Measurements from ENCODE around the gene INSIG2. TPM values are rescaled to one million over a fixed set of nuclear protein-coding genes. Genes with fewer than 3 reads are reported as not detected.

Gene INSIG2
- total RNA-seq, 6 donors from 2014 or later: 10.5 to 33.2 (median 23.5) TPM

DNA sequence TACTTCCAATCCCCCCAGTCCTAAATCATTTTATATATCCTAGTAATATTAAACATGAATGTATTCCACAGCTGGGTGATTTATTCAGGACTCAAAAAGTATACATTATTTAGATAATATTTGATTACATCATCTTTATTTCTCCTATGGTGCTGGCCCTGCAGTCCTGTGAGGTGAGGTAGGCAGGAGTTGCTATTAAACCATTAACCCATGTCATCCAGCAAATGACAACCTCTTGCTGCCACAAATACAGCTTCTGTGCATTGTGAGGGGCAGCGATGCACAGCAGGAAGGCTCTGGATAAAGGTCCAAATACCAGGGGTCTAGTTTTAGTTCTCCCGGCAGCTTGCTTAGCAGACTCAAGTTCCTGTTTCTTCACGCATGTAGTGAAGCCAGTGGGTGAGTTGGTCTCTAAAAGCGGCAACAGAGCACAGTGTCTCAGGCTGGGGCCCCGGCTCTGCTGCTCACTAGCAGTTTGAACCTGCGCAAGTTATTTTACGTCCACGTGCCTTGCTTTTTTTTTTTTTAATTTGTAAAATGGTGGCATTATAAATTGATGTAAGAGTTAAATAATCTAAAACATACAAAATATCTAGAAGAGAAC is 36.1 kb downstream of the INSIG2 start:
- no peaks in the 10 kb centered on the region for H3K36me3 ChIP-seq
- 64 to 68% methylated on average over 8 of the region's 8 CpGs for WGBS, 2 donors
- no peaks in the 10 kb centered on the region for H3K27me3 ChIP-seq
- no peak overlapping the region for H3K27ac ChIP-seq
- H3K4me1 ChIP-seq: peaks cover 25 to 43% (median 36%) of the 10 kb centered on the region in 4 donors
- DNase-seq (no peak), ATAC-seq (ENCODE audit: low FRiP score in 2 of 2) (no peak)
- H3K9me3 ChIP-seq: no peaks in the 10 kb centered on the region
- H3K4me3 ChIP-seq: no peak overlapping the region
- TF ChIP-seq POLR2AphosphoS5 (IDR thresholded peaks at IDR 0.05) (no peak), POLR2A (IDR thresholded peaks at IDR 0.05) (no peak), EP300 (IDR thresholded peaks at IDR 0.05) (no peak)
- TF ChIP-seq, protein P1, sequence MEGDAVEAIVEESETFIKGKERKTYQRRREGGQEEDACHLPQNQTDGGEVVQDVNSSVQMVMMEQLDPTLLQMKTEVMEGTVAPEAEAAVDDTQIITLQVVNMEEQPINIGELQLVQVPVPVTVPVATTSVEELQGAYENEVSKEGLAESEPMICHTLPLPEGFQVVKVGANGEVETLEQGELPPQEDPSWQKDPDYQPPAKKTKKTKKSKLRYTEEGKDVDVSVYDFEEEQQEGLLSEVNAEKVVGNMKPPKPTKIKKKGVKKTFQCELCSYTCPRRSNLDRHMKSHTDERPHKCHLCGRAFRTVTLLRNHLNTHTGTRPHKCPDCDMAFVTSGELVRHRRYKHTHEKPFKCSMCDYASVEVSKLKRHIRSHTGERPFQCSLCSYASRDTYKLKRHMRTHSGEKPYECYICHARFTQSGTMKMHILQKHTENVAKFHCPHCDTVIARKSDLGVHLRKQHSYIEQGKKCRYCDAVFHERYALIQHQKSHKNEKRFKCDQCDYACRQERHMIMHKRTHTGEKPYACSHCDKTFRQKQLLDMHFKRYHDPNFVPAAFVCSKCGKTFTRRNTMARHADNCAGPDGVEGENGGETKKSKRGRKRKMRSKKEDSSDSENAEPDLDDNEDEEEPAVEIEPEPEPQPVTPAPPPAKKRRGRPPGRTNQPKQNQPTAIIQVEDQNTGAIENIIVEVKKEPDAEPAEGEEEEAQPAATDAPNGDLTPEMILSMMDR (IDR thresholded peaks at IDR 0.05): no peak

DNA sequence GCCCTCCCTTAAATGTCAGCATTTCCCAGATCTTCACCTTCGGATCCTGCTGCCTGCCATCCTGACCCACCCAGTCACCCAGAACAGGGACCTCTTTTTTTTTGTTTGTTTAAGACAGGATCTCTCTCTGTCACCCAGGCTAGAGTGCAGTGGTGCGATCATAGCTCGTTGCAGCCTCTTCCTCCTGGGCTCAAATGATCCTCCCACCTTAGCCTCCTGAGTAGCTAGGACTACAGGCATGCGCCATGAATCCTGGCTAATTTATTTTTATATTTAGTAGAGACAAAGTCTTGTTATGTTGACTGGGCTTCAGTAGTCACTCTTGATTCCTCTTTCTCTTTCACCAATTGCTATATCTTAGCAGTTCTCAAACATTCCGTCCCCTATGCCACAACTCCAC is 39.0 kb downstream of the INSIG2 start:
- DNase-seq (no peak), ATAC-seq (ENCODE audit: low FRiP score in 2 of 2) (no peak)
- Histone ChIP-seq H3K27me3 (no peaks in the 10 kb centered on the region), H3K36me3 (no peaks in the 10 kb centered on the region), H3K27ac (no peak overlapping the region), H3K9me3 (no peaks in the 10 kb centered on the region), H3K4me1 (peaks cover 15 to 24% (median 22%) of the 10 kb centered on the region in 4 donors), H3K4me3 (no peak overlapping the region)
- TF ChIP-seq EP300 (IDR thresholded peaks at IDR 0.05): no peak
- TF ChIP-seq POLR2A (IDR thresholded peaks at IDR 0.05): no peak
- no peak for TF ChIP-seq POLR2AphosphoS5 (IDR thresholded peaks at IDR 0.05)
- TF ChIP-seq, protein P1 (IDR thresholded peaks at IDR 0.05): no peak
- WGBS, 2 donors: 89 to 90% methylated on average over 5 of the region's 5 CpGs

GRCh38 chr2:118128826-118129225 is 40.6 kb downstream of the INSIG2 start:
- 77 to 88% methylated on average over 3 of the region's 3 CpGs for WGBS, 2 donors
- no peaks in the 10 kb centered on the region for H3K9me3 ChIP-seq
- ATAC-seq (ENCODE audit: low FRiP score in 2 of 2) (no peak), DNase-seq (no peak)
- no peak overlapping the region for H3K27ac ChIP-seq
- H3K4me3 ChIP-seq: no peak overlapping the region
- no peaks in the 10 kb centered on the region for H3K27me3 ChIP-seq
- H3K36me3 ChIP-seq: no peaks in the 10 kb centered on the region
- TF ChIP-seq POLR2AphosphoS5 (IDR thresholded peaks at IDR 0.05) (no peak), POLR2A (IDR thresholded peaks at IDR 0.05) (no peak), EP300 (IDR thresholded peaks at IDR 0.05) (no peak)
- TF ChIP-seq, protein P1 (IDR thresholded peaks at IDR 0.05): no peak
- H3K4me1 ChIP-seq: peaks cover under 1 to 9% (median 8%) of the 10 kb centered on the region in 4 donors

DNA sequence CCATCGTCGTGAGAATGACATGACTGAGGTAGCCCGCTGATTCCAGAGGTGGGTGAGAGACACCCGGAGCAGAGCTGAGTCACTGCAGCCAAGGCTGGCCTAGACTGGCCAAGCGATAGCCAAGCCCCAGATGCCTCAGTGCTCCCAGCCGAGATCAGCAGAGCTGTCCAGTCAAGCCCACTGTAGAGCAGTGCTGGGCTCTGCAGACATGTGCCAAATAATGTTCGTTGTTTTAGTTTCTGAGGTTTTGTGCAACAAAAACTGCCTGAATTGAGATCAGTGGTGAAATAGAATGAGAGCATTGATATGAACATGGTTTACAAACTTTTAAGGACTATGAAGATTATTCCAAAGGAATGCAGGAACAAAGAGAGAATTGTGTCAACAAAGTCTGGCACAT is 42.1 kb downstream of the INSIG2 start:
- ATAC-seq (ENCODE audit: low FRiP score in 2 of 2) (peak in 1 of 2 donors; percentile 20), DNase-seq (peak in 1 of 2 donors; percentile 15)
- TF ChIP-seq, protein P1 (IDR thresholded peaks at IDR 0.05): no peak
- TF ChIP-seq POLR2AphosphoS5 (IDR thresholded peaks at IDR 0.05) (no peak), POLR2A (IDR thresholded peaks at IDR 0.05) (no peak), EP300 (IDR thresholded peaks at IDR 0.05) (no peak)
- no peaks in the 10 kb centered on the region for H3K4me1 ChIP-seq
- no peak overlapping the region for H3K27ac ChIP-seq
- H3K4me3 ChIP-seq: no peak overlapping the region
- WGBS, 2 donors: 88 to 89% methylated on average over 7 of the region's 7 CpGs
- no peaks in the 10 kb centered on the region for H3K36me3 ChIP-seq
- no peaks in the 10 kb centered on the region for H3K27me3 ChIP-seq
- H3K9me3 ChIP-seq: no peaks in the 10 kb centered on the region

DNA sequence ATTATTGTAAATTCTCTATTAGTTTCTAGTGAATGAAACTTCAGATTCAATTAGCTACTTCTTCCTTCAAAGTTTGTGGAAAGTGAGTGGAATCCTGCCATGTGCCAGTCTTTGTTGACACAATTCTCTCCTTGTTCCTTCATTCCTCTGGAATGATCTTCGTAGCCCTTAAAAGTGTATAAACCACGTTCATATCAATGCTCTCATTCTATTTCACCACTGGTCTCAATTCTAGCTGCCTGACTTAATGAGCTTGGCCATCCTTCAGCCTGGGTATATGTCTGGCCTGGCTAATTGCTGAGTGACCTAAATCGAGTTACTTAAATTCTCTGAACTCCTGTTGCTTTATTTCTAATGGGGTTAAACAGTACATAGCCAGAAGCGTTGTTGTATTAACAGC is 43.5 kb downstream of the INSIG2 start:
- DNase-seq (no peak), ATAC-seq (ENCODE audit: low FRiP score in 2 of 2) (no peak)
- Histone ChIP-seq H3K36me3 (no peaks in the 10 kb centered on the region), H3K27ac (no peak overlapping the region), H3K4me1 (no peaks in the 10 kb centered on the region), H3K4me3 (no peak overlapping the region), H3K9me3 (no peaks in the 10 kb centered on the region), H3K27me3 (no peaks in the 10 kb centered on the region)
- no peak for TF ChIP-seq EP300 (IDR thresholded peaks at IDR 0.05)
- TF ChIP-seq, protein P1 (IDR thresholded peaks at IDR 0.05): no peak
- TF ChIP-seq POLR2AphosphoS5 (IDR thresholded peaks at IDR 0.05): no peak
- WGBS, 2 donors: 72 to 81% methylated on average over 4 of the region's 4 CpGs
